ENCODE measurements around the gene CREB3L2.

DNA sequence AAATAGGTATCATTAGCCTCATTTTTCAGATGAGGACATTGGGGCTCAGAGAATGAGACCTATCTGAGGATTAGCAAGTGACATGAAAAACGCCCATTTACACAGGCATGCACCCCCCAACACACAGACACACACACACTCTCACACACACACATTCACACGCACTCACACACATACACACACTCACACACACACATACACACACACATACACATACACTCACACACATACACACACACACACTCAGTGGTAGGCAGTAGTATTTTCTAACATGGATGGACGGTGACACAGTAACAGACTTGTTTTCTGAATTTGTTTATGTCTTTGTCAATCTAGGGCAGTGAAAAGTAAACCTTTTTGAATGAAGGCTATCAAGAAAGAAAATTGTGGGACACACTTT is 176.4 kb downstream of the CREB3L2 start:
- TF ChIP-seq, protein P1, sequence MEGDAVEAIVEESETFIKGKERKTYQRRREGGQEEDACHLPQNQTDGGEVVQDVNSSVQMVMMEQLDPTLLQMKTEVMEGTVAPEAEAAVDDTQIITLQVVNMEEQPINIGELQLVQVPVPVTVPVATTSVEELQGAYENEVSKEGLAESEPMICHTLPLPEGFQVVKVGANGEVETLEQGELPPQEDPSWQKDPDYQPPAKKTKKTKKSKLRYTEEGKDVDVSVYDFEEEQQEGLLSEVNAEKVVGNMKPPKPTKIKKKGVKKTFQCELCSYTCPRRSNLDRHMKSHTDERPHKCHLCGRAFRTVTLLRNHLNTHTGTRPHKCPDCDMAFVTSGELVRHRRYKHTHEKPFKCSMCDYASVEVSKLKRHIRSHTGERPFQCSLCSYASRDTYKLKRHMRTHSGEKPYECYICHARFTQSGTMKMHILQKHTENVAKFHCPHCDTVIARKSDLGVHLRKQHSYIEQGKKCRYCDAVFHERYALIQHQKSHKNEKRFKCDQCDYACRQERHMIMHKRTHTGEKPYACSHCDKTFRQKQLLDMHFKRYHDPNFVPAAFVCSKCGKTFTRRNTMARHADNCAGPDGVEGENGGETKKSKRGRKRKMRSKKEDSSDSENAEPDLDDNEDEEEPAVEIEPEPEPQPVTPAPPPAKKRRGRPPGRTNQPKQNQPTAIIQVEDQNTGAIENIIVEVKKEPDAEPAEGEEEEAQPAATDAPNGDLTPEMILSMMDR (IDR thresholded peaks at IDR 0.05) = no peak
- no peak for TF ChIP-seq EP300 (IDR thresholded peaks at IDR 0.05; ENCODE audit: low read depth)
